GM12864 (cell line): Measurements from ENCODE around the gene SLC7A6OS.
A peak's percentile ranks its signal among the peaks of the same experiment; 100 is the strongest.

Experiments
- DNase-seq: peaks from one replicate; pipeline ENCODE4 v3.0.0-alpha.2; 2011; ENCODE audit warnings: low read depth
- H3K4me3 ChIP-seq: 2 replicates; pipeline ENCODE4 v1.5.1; 2011; ENCODE audit warnings: mild to moderate bottlenecking, low read depth, low read length, control low read depth
- CTCF ChIP-seq: IDR thresholded peaks from 2 replicates; pipeline ENCODE4 v1.5.1; 2011; ENCODE audit warnings: low read depth, mild to moderate bottlenecking, moderate library complexity, low read length, control low read depth, inconsistent platforms; ENCODE audit errors: missing control alignments

SLC7A6OS gene

GRCh38 chr16:68332411-68333121, 21.8 kb upstream of the SLC7A6OS start:
- TF ChIP-seq CTCF = no peak
- no peak for DNase-seq
- no peak overlapping the region for H3K4me3 ChIP-seq

- no peak for TF ChIP-seq CTCF
- no peak overlapping the region for H3K4me3 ChIP-seq
- DNase-seq = no peak
Observed at GRCh38 chr16:68331879-68332410, 21.2 kb upstream of the SLC7A6OS start.

- no peak for DNase-seq
- no peak for TF ChIP-seq CTCF
- H3K4me3 ChIP-seq = no peak overlapping the region
Observed at GRCh38 chr16:68328860-68329390, 18.2 kb upstream of the SLC7A6OS start.

GRCh38 chr16:68328151-68328859, 17.6 kb upstream of the SLC7A6OS start:
- peak; percentile 97 for TF ChIP-seq CTCF
- DNase-seq = peak; percentile 73
- H3K4me3 ChIP-seq = no peak overlapping the region

- H3K4me3 ChIP-seq = no peak overlapping the region
- DNase-seq = no peak
- TF ChIP-seq CTCF = no peak
Observed at GRCh38 chr16:68324780-68325357, 14.1 kb upstream of the SLC7A6OS start.

GRCh38 chr16:68324336-68324735, 13.6 kb upstream of the SLC7A6OS start:
- no peak for DNase-seq
- H3K4me3 ChIP-seq = no peak overlapping the region
- TF ChIP-seq CTCF = no peak
